Caco-2 (cell line): Measurements from ENCODE around the gene S100A9. TPM values are rescaled to one million over a fixed set of nuclear protein-coding genes. Genes with fewer than 3 reads are reported as not detected.
A peak's percentile ranks its signal among the peaks of the same experiment; 100 is the strongest.
"Not testable (repeated sequence)": the region's sequence is repeated elsewhere in the genome, so short reads cannot be mapped to it uniquely, and the experiment has no call there.

Source experiments
- BruUV-seq: library from RNA; stranded (reverse); fragments of 400-500 nt; replicated peaks from 2 replicates; lab custom pipeline; 2021; lab: Mats Ljungman, UMichigan
- CTCF ChIA-PET: fragments of 300-600 bp; sonication (Branson Sonifier 250); formaldehyde crosslinking; loops from one replicate; lab custom pipeline; 2022; ENCODE audit warnings: antibody characterized with exemption; lab: Charles Lee
- POLR2A ChIA-PET: fragments of 300-600 bp; sonication (Branson Sonifier 250); formaldehyde crosslinking; loops from one replicate; lab custom pipeline; 2022; ENCODE audit warnings: antibody characterized with exemption; lab: Charles Lee
- DNase-seq, 2 experiments: peaks; one replicate each; pipeline versions ENCODE4 v3.0.0 to v3.0.0-alpha.2; 2020 to 2022
- H3K27me3 ChIP-seq: replicated peaks from 2 replicates; pipeline ENCODE4 v1.6.0; 2011; ENCODE audit warnings: low read length; ENCODE audit not compliant: control insufficient read depth, insufficient read depth
- H3K36me3 ChIP-seq: 2 replicates; pipeline ENCODE4 v1.5.1; 2011; ENCODE audit warnings: low read length; ENCODE audit not compliant: control insufficient read depth, insufficient read depth
- H3K4me1 ChIP-seq: fragments of 250-450 bp; sonication (Bioruptor Pico); 2 replicates; pipeline ENCODE4 v1.5.1; 2020; ENCODE audit warnings: mild to moderate bottlenecking
- H3K4me3 ChIP-seq: 2 replicates; pipeline ENCODE4 v1.5.1; 2011; ENCODE audit warnings: low read depth, mild to moderate bottlenecking, control low read depth, low read length
- H3K9me3 ChIP-seq: fragments of 250-450 bp; sonication (Bioruptor Pico); 2 replicates; pipeline ENCODE4 v1.5.1; 2020; ENCODE audit warnings: mild to moderate bottlenecking, moderate library complexity
- H3K27ac Mint-ChIP-seq: one replicate; pipeline ENCODE4 v1.8.0; 2022; ENCODE audit warnings: mixed read lengths; ENCODE audit not compliant: unreplicated experiment
- H3K27me3 Mint-ChIP-seq: one replicate; pipeline ENCODE4 v1.8.0; 2022; ENCODE audit warnings: mixed read lengths; ENCODE audit not compliant: insufficient read depth, unreplicated experiment
- H3K36me3 Mint-ChIP-seq: one replicate; pipeline ENCODE4 v1.8.0; 2022; ENCODE audit warnings: mild to moderate bottlenecking, mixed read lengths; ENCODE audit not compliant: insufficient read depth, unreplicated experiment
- H3K4me1 Mint-ChIP-seq: one replicate; pipeline ENCODE4 v1.8.0; 2022; ENCODE audit warnings: low read depth, mixed read lengths; ENCODE audit not compliant: unreplicated experiment
- H3K4me3 Mint-ChIP-seq: one replicate; pipeline ENCODE4 v1.8.0; 2022; ENCODE audit warnings: mild to moderate bottlenecking, moderate library complexity, mixed read lengths; ENCODE audit not compliant: unreplicated experiment
- H3K9me3 Mint-ChIP-seq: one replicate; pipeline ENCODE4 v1.8.0; 2022; ENCODE audit warnings: mixed read lengths; ENCODE audit not compliant: unreplicated experiment
- intact Hi-C: fragments of 100-400 bp; cut with micrococcal nuclease; formaldehyde crosslinking; loops from one replicate; pipeline ENCODE4 v1.10.0; 2022; ENCODE audit not compliant: unreplicated experiment
- total RNA-seq: library from RNA; stranded (reverse); gene quantifications from 2 replicates; pipeline ENCODE4 v1.2.3, GENCODE V29; 2022
- TF ChIP-seq, protein P1 (sequence below), 2 experiments: fragments of 200-600 bp in 1 of 2; IDR thresholded peaks; 1 replicate in 1 of 2; 2 replicates in 1 of 2; pipeline versions ENCODE4 v1.5.1 to v1.8.0; 2011 to 2022; ENCODE audit warnings: antibody characterized with exemption in 1 of 2, control low read depth in 1 of 2, inconsistent platforms in 1 of 2, low read depth in 1 of 2, low read length in 1 of 2, mild to moderate bottlenecking in 1 of 2, moderate library complexity in 1 of 2; ENCODE audit not compliant: insufficient read depth in 1 of 2, severe bottlenecking in 1 of 2, unreplicated experiment in 1 of 2

S100A9 gene
- total RNA-seq, 1 experiment from 2014 or later = not detected

DNA sequence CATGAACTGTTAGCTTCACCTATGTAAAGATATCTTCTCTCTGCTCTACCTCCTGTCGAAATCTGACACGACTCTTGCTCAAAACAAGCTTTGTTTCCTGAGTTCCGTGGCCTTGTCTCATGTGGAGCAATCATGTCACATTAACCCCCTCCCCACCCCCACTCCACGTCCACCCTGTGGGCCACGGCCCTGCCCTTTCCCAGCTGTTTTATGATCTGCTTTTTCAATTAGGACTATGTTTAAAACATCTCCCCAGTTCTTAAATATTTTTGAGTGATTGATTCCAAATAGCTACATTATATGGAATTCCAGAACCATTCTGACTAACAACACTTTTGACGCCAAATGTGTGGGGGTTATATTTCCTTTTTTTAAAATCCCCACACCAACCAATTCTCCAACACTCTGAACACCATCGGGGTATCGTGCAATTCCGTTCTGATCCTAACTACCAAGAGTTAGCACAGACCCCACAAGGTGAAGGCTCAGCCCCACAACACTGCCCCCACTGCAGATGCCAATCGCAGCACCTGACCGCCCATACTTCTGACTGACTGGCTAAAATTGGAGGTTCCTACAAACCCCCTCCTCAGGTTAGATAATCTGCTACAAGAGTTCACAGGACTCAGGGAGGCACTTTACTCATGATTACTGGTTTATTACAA, 45.9 kb downstream of the S100A9 start:
- no TSS peak for BruUV-seq
- Histone ChIP-seq H3K36me3 (no peaks in the 10 kb centered on the region), H3K9me3 (no peaks in the 10 kb centered on the region), H3K4me1 (no peaks in the 10 kb centered on the region), H3K27me3 (no peaks in the 10 kb centered on the region; the same call in 1 of the 2 replicates), H3K4me3 (no peak overlapping the region)
- no peak for DNase-seq
- TF ChIP-seq, protein P1, sequence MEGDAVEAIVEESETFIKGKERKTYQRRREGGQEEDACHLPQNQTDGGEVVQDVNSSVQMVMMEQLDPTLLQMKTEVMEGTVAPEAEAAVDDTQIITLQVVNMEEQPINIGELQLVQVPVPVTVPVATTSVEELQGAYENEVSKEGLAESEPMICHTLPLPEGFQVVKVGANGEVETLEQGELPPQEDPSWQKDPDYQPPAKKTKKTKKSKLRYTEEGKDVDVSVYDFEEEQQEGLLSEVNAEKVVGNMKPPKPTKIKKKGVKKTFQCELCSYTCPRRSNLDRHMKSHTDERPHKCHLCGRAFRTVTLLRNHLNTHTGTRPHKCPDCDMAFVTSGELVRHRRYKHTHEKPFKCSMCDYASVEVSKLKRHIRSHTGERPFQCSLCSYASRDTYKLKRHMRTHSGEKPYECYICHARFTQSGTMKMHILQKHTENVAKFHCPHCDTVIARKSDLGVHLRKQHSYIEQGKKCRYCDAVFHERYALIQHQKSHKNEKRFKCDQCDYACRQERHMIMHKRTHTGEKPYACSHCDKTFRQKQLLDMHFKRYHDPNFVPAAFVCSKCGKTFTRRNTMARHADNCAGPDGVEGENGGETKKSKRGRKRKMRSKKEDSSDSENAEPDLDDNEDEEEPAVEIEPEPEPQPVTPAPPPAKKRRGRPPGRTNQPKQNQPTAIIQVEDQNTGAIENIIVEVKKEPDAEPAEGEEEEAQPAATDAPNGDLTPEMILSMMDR (IDR thresholded peaks at IDR 0.05; ENCODE audit: insufficient read depth in 1 of 2, low read depth in 1 of 2, low read length in 1 of 2, severe bottlenecking in 1 of 2, unreplicated experiment in 1 of 2) = no peak
- POLR2A ChIA-PET = no interaction called here
- intact Hi-C loops = loop anchor here (1.0 kb wide), 1 partner anchor 51 kb away; no protein-coding TSS in a partner anchor
- Mint-ChIP-seq H3K36me3 (no peaks in the 10 kb centered on the region), H3K27me3 (peaks cover 34% of the 10 kb centered on the region), H3K4me3 (no peak overlapping the region), H3K9me3 (no peaks in the 10 kb centered on the region), H3K27ac (no peak overlapping the region), H3K4me1 (no peaks in the 10 kb centered on the region)
- CTCF ChIA-PET = interaction anchor here (0.7 kb wide), 1 partner anchor 51 kb away, joined by 6 read pairs; no protein-coding TSS in a partner anchor

DNA sequence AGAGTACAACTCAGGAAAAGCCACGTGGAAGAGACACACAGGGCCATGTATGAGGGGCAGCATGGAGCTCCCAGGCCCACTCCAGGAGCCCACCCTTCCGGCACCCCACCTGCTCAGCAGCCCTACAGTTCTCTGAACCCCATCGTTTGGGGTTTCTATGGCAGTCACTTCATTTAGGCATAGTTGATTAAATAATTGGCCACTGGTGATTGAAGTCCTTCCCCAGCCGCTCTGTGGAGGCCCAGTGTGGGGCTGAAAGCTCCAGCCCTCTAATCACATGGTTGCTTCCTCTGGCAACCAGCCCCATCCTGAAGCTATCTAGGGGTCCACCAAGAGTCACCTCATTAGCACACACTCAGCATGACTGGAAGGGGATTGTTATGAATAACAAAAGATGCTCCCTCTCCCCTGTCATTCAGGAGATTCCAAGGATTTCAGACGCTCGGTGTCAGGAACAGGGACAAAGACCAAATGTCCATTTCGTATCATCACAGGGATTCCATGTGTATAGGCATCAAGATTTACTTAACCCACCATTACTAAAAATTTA, 46.5 kb downstream of the S100A9 start:
- ChIA-PET POLR2A (no interaction called here), CTCF (no interaction called here)
- TF ChIP-seq, protein P1 (IDR thresholded peaks at IDR 0.05; ENCODE audit: insufficient read depth in 1 of 2, low read depth in 1 of 2, low read length in 1 of 2, severe bottlenecking in 1 of 2, unreplicated experiment in 1 of 2) = no peak
- H3K4me1 ChIP-seq = no peaks in the 10 kb centered on the region
- H3K4me1 Mint-ChIP-seq = no peaks in the 10 kb centered on the region
- intact Hi-C loops = loop anchor here (1.0 kb wide), 1 partner anchor 52 kb away; no protein-coding TSS in a partner anchor
- H3K9me3 Mint-ChIP-seq = no peaks in the 10 kb centered on the region
- H3K27ac Mint-ChIP-seq = no peak overlapping the region
- no peak overlapping the region for H3K4me3 ChIP-seq
- H3K36me3 Mint-ChIP-seq = no peaks in the 10 kb centered on the region
- no peaks in the 10 kb centered on the region for H3K36me3 ChIP-seq
- no peaks in the 10 kb centered on the region for H3K9me3 ChIP-seq
- peaks cover 37% of the 10 kb centered on the region for H3K27me3 Mint-ChIP-seq
- no peak for DNase-seq
- H3K27me3 ChIP-seq = no peaks in the 10 kb centered on the region; the same call in 1 of the 2 replicates
- H3K4me3 Mint-ChIP-seq = no peak overlapping the region
- no TSS peak for BruUV-seq

DNA sequence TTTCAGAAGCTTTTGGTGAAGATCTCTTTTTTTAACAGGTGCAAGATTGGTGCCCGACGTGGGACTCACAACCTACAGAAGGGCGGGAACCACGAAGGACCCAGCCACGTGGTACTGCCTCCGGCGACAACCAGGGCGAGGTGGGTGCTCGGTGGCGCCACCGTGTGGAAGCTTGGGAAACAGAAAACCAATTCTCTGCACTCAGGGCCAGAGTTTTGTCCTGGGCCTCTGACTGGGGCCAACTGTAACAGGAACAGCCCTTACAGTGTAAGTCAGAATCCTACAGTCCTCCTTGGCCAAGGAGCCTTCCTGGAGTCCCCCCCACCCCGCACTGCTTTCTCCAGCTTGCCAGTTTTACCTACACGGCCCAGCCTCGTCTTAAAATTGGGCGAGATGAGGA, 47.1 kb downstream of the S100A9 start:
- Mint-ChIP-seq H3K9me3 (no peaks in the 10 kb centered on the region), H3K27me3 (peaks cover 34% of the 10 kb centered on the region), H3K36me3 (no peaks in the 10 kb centered on the region), H3K27ac (no peak overlapping the region), H3K4me1 (no peaks in the 10 kb centered on the region), H3K4me3 (no peak overlapping the region)
- POLR2A ChIA-PET = no interaction called here
- H3K36me3 ChIP-seq = no peaks in the 10 kb centered on the region
- no peaks in the 10 kb centered on the region for H3K4me1 ChIP-seq
- TF ChIP-seq, protein P1 (IDR thresholded peaks at IDR 0.05; ENCODE audit: insufficient read depth in 1 of 2, low read depth in 1 of 2, low read length in 1 of 2, severe bottlenecking in 1 of 2, unreplicated experiment in 1 of 2) = peak; percentile 52 to 70
- no peaks in the 10 kb centered on the region; the same call in 1 of the 2 replicates for H3K27me3 ChIP-seq
- H3K9me3 ChIP-seq = no peaks in the 10 kb centered on the region
- DNase-seq = peak; percentile 56 to 69
- no TSS peak for BruUV-seq
- CTCF ChIA-PET = no interaction called here
- intact Hi-C loops = loop anchor here (1.0 kb wide), 1 partner anchor 52 kb away; no protein-coding TSS in a partner anchor
- no peak overlapping the region for H3K4me3 ChIP-seq

DNA sequence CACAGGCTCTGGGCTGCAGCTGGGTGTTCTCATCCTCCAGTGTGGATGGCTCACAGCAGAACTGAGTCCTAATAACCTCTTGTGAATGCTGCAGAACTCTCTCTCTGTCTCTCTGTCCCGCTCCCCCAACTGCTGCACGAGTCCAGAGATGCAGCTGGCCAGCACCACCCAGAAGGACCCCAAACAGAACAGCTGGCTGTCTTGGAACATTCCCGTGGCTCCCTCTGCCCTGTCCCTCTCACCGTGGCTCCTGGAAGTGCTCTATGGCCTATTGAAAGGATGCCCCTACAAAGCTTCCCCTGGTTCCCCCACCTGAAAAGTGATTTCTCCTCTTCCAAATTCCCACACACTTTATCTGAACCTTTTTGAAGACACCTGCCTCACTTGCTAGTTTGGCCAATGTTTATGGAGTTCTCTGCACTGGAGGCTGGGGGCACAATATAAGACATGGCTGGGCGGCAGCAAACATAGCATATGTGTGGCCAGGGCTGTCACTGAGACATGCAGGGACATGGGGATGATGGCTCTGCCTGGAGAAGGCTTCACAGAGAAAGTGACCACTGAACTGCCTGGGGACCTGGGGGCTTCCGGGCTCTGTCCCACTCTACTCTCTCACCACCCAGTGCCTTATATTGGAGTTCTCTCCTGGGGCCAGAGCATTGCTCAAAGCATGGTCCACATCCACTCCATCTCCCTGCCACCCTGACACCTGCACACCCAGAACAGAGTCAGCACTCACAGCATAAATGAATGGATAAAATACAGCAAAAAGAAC, 48.4 kb downstream of the S100A9 start:
- H3K4me1 Mint-ChIP-seq, intact Hi-C loops, H3K9me3 ChIP-seq, H3K27ac Mint-ChIP-seq, POLR2A ChIA-PET, CTCF ChIA-PET, H3K4me3 ChIP-seq, H3K36me3 ChIP-seq, H3K27me3 ChIP-seq, H3K4me3 Mint-ChIP-seq, H3K4me1 ChIP-seq, H3K36me3 Mint-ChIP-seq, DNase-seq, H3K9me3 Mint-ChIP-seq, BruUV-seq: not testable (repeated sequence)
- peaks cover 33% of the 10 kb centered on the region for H3K27me3 Mint-ChIP-seq
